K562 (cell line): ENCODE data around the gene FAM83D. TPM values are rescaled to one million over a fixed set of nuclear protein-coding genes. Genes with fewer than 3 reads are reported as not detected.

Experiments
- CBX8 ChIP-seq: fragments of 200-600 bp; sonication (generic); IDR thresholded peaks from 2 replicates; pipeline ENCODE4 v1.6.1; 2012; ENCODE audit warnings: borderline replicate concordance, mixed run types, low read depth, mild to moderate bottlenecking, moderate library complexity, mixed read lengths, low read length, control low read depth, inconsistent platforms; ENCODE audit not compliant: poor library complexity, severe bottlenecking; ENCODE audit errors: extremely low read depth
- TCF7 ChIP-seq: sonication (generic); IDR thresholded peaks from 2 replicates; pipeline ENCODE4 v1.6.1; 2016; ENCODE audit warnings: antibody characterized with exemption, borderline replicate concordance
- ZBTB7A ChIP-seq: IDR thresholded peaks from 2 replicates; pipeline ENCODE4 v1.6.1; 2011; ENCODE audit warnings: low read depth, mild to moderate bottlenecking, low read length, moderate library complexity, borderline replicate concordance; ENCODE audit not compliant: control insufficient read depth
- polyA plus RNA-seq, 8 experiments: library from polyadenylated mRNA; depleted of rRNA in 4 of 8; stranded (reverse) in 5 of 8; unstranded in 3 of 8; fragments of >200 nt; fragmentation: Nextera tagmentation in 2 of 8; fragmentation: Illumina TruSeq in 1 of 8; extraction: Ambion mirVana in 2 of 8; extraction: Trizol in 1 of 8; gene quantifications; 2 replicates each; pipeline versions ENCODE4 v1.2.1 to v1.2.3, GENCODE V29; 2011 to 2014; ENCODE audit warnings: inconsistent platforms in 1 of 8, missing spikeins in 1 of 8
- total RNA-seq, 7 experiments: library from RNA; depleted of rRNA in 6 of 7; stranded (reverse); fragments of >200 nt in 6 of 7; fragmentation: Illumina TruSeq in 2 of 7; extraction: Trizol in 2 of 7; gene quantifications; 2 replicates each; pipeline versions ENCODE4 v1.2.1 to v1.2.3, GENCODE V29; 2011 to 2021; ENCODE audit warnings: low replicate concordance in 1 of 7
- TF ChIP-seq, protein P1 (sequence below), 2 experiments: IDR thresholded peaks; 2 replicates each; pipeline ENCODE4 v1.6.1; 2012; ENCODE audit warnings: improper control_type of control experiment in 2 of 2, low read depth in 2 of 2, low read length in 2 of 2, borderline replicate concordance in 1 of 2
- TF ChIP-seq, protein P2 (sequence below): fragments of 250-450 bp; sonication (Bioruptor Pico); IDR thresholded peaks from 2 replicates; pipeline ENCODE4 v1.5.0; 2021
- TF ChIP-seq, protein P3 (sequence below): sonication (generic); formaldehyde crosslinking; IDR thresholded peaks from 2 replicates; pipeline ENCODE4 v1.8.1; 2023; ENCODE audit warnings: mild to moderate bottlenecking, missing genetic modification reagents, moderate library complexity
- TF ChIP-seq, protein P4 (sequence below): fragments of 150-350 bp; IDR thresholded peaks from 2 replicates; pipeline ENCODE4 v1.6.1; 2014; ENCODE audit warnings: low read depth, mild to moderate bottlenecking, low read length, borderline replicate concordance
- TF ChIP-seq, protein P5 (sequence below): fragments of 450-650 bp; IDR thresholded peaks from 2 replicates; pipeline ENCODE4 v1.6.1; 2016; ENCODE audit warnings: mild to moderate bottlenecking
- TF ChIP-seq, protein P6 (sequence below): fragments of 250-450 bp; sonication (Bioruptor Pico); IDR thresholded peaks from 2 replicates; pipeline ENCODE4 v1.4.0; 2020; ENCODE audit warnings: borderline replicate concordance
- TF ChIP-seq, protein P7 (sequence below): IDR thresholded peaks from 2 replicates; pipeline ENCODE4 v1.6.1; 2011; ENCODE audit warnings: borderline replicate concordance, low read depth, mild to moderate bottlenecking, moderate library complexity, low read length; ENCODE audit not compliant: insufficient read depth, poor library complexity, severe bottlenecking

The FAM83D gene
- total and polyA plus RNA-seq, 9 of the 15 experiments (the other 6 are each of a cell fraction or from before 2014, with no cell fraction given) = 8.2 to 66.1 (median 43.5) TPM

DNA sequence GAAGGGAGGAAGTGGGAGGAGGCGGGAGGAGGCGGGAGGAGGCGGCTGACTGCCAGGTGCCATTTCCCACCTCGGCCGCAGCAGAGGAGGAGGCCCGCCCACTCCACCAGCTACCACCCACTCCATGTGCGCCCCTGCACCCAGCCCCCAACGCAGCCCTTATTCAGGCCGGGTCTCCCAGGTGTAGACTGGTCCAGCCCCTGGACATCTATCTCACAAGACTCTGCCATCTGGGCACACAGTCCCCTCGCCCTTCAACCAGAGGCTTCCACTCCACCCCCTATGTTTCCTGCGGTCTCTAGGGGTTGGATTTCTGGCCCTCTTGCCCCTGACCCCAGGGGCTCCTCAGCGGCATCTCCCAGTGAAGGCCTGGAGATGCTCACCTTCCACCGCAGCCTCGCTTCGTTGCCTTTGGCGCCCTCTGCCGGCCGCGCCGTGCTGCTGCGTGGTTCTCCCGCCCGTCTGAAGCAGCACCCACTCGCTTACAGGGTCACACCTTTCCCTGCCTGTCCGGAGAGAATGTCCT, 32.6 kb upstream of the FAM83D start (continued):
- TF ChIP-seq, protein P1, sequence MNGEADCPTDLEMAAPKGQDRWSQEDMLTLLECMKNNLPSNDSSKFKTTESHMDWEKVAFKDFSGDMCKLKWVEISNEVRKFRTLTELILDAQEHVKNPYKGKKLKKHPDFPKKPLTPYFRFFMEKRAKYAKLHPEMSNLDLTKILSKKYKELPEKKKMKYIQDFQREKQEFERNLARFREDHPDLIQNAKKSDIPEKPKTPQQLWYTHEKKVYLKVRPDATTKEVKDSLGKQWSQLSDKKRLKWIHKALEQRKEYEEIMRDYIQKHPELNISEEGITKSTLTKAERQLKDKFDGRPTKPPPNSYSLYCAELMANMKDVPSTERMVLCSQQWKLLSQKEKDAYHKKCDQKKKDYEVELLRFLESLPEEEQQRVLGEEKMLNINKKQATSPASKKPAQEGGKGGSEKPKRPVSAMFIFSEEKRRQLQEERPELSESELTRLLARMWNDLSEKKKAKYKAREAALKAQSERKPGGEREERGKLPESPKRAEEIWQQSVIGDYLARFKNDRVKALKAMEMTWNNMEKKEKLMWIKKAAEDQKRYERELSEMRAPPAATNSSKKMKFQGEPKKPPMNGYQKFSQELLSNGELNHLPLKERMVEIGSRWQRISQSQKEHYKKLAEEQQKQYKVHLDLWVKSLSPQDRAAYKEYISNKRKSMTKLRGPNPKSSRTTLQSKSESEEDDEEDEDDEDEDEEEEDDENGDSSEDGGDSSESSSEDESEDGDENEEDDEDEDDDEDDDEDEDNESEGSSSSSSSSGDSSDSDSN (IDR thresholded peaks at IDR 0.05; ENCODE audit: borderline replicate concordance in 1 of 2, low read depth in 2 of 2, low read length in 2 of 2) = no peak
- TF ChIP-seq TCF7 (0 out of 2 replicates have a peak, but pooled peaks have one; percentile 19), CBX8 (no peak), ZBTB7A (no peak)
- TF ChIP-seq, protein P2, sequence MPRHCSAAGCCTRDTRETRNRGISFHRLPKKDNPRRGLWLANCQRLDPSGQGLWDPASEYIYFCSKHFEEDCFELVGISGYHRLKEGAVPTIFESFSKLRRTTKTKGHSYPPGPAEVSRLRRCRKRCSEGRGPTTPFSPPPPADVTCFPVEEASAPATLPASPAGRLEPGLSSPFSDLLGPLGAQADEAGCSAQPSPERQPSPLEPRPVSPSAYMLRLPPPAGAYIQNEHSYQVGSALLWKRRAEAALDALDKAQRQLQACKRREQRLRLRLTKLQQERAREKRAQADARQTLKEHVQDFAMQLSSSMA = no peak
- TF ChIP-seq, protein P3, sequence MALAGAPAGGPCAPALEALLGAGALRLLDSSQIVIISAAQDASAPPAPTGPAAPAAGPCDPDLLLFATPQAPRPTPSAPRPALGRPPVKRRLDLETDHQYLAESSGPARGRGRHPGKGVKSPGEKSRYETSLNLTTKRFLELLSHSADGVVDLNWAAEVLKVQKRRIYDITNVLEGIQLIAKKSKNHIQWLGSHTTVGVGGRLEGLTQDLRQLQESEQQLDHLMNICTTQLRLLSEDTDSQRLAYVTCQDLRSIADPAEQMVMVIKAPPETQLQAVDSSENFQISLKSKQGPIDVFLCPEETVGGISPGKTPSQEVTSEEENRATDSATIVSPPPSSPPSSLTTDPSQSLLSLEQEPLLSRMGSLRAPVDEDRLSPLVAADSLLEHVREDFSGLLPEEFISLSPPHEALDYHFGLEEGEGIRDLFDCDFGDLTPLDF (CRISPR knock-in tag) = no peak
- TF ChIP-seq, protein P4, sequence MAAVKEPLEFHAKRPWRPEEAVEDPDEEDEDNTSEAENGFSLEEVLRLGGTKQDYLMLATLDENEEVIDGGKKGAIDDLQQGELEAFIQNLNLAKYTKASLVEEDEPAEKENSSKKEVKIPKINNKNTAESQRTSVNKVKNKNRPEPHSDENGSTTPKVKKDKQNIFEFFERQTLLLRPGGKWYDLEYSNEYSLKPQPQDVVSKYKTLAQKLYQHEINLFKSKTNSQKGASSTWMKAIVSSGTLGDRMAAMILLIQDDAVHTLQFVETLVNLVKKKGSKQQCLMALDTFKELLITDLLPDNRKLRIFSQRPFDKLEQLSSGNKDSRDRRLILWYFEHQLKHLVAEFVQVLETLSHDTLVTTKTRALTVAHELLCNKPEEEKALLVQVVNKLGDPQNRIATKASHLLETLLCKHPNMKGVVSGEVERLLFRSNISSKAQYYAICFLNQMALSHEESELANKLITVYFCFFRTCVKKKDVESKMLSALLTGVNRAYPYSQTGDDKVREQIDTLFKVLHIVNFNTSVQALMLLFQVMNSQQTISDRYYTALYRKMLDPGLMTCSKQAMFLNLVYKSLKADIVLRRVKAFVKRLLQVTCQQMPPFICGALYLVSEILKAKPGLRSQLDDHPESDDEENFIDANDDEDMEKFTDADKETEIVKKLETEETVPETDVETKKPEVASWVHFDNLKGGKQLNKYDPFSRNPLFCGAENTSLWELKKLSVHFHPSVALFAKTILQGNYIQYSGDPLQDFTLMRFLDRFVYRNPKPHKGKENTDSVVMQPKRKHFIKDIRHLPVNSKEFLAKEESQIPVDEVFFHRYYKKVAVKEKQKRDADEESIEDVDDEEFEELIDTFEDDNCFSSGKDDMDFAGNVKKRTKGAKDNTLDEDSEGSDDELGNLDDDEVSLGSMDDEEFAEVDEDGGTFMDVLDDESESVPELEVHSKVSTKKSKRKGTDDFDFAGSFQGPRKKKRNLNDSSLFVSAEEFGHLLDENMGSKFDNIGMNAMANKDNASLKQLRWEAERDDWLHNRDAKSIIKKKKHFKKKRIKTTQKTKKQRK = no peak
- TF ChIP-seq, protein P5, sequence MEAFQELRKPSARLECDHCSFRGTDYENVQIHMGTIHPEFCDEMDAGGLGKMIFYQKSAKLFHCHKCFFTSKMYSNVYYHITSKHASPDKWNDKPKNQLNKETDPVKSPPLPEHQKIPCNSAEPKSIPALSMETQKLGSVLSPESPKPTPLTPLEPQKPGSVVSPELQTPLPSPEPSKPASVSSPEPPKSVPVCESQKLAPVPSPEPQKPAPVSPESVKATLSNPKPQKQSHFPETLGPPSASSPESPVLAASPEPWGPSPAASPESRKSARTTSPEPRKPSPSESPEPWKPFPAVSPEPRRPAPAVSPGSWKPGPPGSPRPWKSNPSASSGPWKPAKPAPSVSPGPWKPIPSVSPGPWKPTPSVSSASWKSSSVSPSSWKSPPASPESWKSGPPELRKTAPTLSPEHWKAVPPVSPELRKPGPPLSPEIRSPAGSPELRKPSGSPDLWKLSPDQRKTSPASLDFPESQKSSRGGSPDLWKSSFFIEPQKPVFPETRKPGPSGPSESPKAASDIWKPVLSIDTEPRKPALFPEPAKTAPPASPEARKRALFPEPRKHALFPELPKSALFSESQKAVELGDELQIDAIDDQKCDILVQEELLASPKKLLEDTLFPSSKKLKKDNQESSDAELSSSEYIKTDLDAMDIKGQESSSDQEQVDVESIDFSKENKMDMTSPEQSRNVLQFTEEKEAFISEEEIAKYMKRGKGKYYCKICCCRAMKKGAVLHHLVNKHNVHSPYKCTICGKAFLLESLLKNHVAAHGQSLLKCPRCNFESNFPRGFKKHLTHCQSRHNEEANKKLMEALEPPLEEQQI = no peak
- TF ChIP-seq, protein P6, sequence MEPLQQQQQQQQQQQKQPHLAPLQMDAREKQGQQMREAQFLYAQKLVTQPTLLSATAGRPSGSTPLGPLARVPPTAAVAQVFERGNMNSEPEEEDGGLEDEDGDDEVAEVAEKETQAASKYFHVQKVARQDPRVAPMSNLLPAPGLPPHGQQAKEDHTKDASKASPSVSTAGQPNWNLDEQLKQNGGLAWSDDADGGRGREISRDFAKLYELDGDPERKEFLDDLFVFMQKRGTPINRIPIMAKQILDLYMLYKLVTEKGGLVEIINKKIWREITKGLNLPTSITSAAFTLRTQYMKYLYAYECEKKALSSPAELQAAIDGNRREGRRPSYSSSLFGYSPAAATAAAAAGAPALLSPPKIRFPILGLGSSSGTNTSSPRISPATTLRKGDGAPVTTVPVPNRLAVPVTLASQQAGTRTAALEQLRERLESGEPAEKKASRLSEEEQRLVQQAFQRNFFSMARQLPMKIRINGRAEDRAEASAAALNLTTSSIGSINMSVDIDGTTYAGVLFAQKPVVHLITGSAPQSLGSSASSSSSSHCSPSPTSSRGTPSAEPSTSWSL (CRISPR knock-in tag) = peak; percentile 17; the same call in 1 of the 2 replicates
- TF ChIP-seq, protein P7, sequence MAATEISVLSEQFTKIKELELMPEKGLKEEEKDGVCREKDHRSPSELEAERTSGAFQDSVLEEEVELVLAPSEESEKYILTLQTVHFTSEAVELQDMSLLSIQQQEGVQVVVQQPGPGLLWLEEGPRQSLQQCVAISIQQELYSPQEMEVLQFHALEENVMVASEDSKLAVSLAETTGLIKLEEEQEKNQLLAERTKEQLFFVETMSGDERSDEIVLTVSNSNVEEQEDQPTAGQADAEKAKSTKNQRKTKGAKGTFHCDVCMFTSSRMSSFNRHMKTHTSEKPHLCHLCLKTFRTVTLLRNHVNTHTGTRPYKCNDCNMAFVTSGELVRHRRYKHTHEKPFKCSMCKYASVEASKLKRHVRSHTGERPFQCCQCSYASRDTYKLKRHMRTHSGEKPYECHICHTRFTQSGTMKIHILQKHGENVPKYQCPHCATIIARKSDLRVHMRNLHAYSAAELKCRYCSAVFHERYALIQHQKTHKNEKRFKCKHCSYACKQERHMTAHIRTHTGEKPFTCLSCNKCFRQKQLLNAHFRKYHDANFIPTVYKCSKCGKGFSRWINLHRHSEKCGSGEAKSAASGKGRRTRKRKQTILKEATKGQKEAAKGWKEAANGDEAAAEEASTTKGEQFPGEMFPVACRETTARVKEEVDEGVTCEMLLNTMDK = peak; percentile 77
